Mammary epithelial cell (primary cell): ENCODE measurements around the gene FKBP4.

Experiments used
- CTCF ChIP-seq, 2 donors: IDR thresholded peaks in 1 of 2; conservative IDR thresholded peaks in 1 of 2; 2 replicates each; pipeline ENCODE4 v1.5.1; 2011 to 2012; ENCODE audit warnings: inconsistent platforms in 2 of 2, low read length in 2 of 2, mild to moderate bottlenecking in 2 of 2, control low read depth in 1 of 2, low read depth in 1 of 2; ENCODE audit not compliant: insufficient read depth in 1 of 2; ENCODE audit errors: extremely low read depth in 1 of 2
- EZH2 ChIP-seq: IDR thresholded peaks from 2 replicates; pipeline ENCODE4 v1.6.1; 2012; ENCODE audit warnings: low read length, inconsistent platforms, borderline replicate concordance

- TF ChIP-seq EZH2 (no peak), CTCF (conservative IDR thresholded peaks at IDR 0.05 in 1 of 2, IDR thresholded peaks at IDR 0.05 in 1 of 2; ENCODE audit: extremely low read depth in 1 of 2, insufficient read depth in 1 of 2, low read depth in 1 of 2, low read length in 2 of 2) (no peak)
Measured at GRCh38 chr12:2749580-2749979, 45.2 kb upstream of the FKBP4 start.
